ENCODE data around the gene SLC52A1.

SLC52A1 gene

GRCh38 chr17:4987767-4988567, 47.3 kb downstream of the SLC52A1 start:
- peak; percentile 20 for DNase-seq (ENCODE audit: low spot score)

- DNase-seq (ENCODE audit: low spot score), result peak; percentile 92
Observed at GRCh38 chr17:4986951-4987766, 48.1 kb downstream of the SLC52A1 start, which contains the start of gene CAMTA2. TSS of gene CAMTA2 (minus strand) at chr17:4987675. CDS start at chr17:4986222, 1,453 bp downstream.

GRCh38 chr17:4986403-4986802, 48.8 kb downstream of the SLC52A1 start:
- DNase-seq (ENCODE audit: low spot score), result peak; percentile 36
